GM23248 (cell line): ENCODE measurements around the gene TRIM72. TPM values are rescaled to one million over a fixed set of nuclear protein-coding genes. Genes with fewer than 3 reads are reported as not detected.
"Not testable (repeated sequence)": the region's sequence is repeated elsewhere in the genome, so short reads cannot be mapped to it uniquely, and the experiment has no call there.

Experiments
- DNase-seq: peaks from one replicate; pipeline ENCODE4 v3.0.0-alpha.2; 2015
- H2AFZ ChIP-seq: fragments of 200-600 bp; sonication (generic); 2 replicates; pipeline ENCODE4 v1.6.1; 2016; ENCODE audit warnings: antibody characterized with exemption
- H3F3A ChIP-seq: fragments of 200-600 bp; sonication (generic); 2 replicates; pipeline ENCODE4 v1.6.1; 2016; ENCODE audit warnings: mild to moderate bottlenecking, antibody characterized with exemption, mixed run types; ENCODE audit not compliant: insufficient read depth
- H3K27ac ChIP-seq: fragments of 200-600 bp; sonication (generic); 2 replicates; pipeline ENCODE4 v1.5.1; 2016; ENCODE audit warnings: mild to moderate bottlenecking
- H3K27me3 ChIP-seq: fragments of 200-600 bp; sonication (generic); replicated peaks from 2 replicates; pipeline ENCODE4 v1.6.1; 2016; ENCODE audit warnings: mild to moderate bottlenecking; ENCODE audit not compliant: insufficient read depth
- H3K36me3 ChIP-seq: fragments of 200-600 bp; sonication (generic); 2 replicates; pipeline ENCODE4 v1.6.1; 2016; ENCODE audit warnings: low read depth, mild to moderate bottlenecking
- H3K4me1 ChIP-seq: fragments of 200-600 bp; sonication (generic); 2 replicates; pipeline ENCODE4 v1.6.1; 2016; ENCODE audit warnings: mild to moderate bottlenecking; ENCODE audit not compliant: insufficient read depth
- H3K4me2 ChIP-seq: fragments of 200-600 bp; sonication (generic); one replicate; pipeline ENCODE4 v1.6.1; 2016; ENCODE audit warnings: mild to moderate bottlenecking; ENCODE audit not compliant: unreplicated experiment
- H3K4me3 ChIP-seq: fragments of 200-600 bp; sonication (generic); 2 replicates; pipeline ENCODE4 v1.5.1; 2016; ENCODE audit warnings: mild to moderate bottlenecking
- H3K79me2 ChIP-seq: fragments of 200-600 bp; sonication (generic); 2 replicates; pipeline ENCODE4 v1.6.1; 2016; ENCODE audit warnings: mild to moderate bottlenecking; ENCODE audit not compliant: insufficient read depth
- H3K9ac ChIP-seq: fragments of 200-600 bp; sonication (generic); 2 replicates; pipeline ENCODE4 v1.6.1; 2016; ENCODE audit warnings: mild to moderate bottlenecking
- H3K9me2 ChIP-seq: fragments of 200-600 bp; sonication (generic); 2 replicates; pipeline ENCODE4 v1.6.1; 2016; ENCODE audit warnings: mixed run types, mild to moderate bottlenecking, moderate library complexity; ENCODE audit not compliant: insufficient read depth
- H3K9me3 ChIP-seq: fragments of 200-600 bp; sonication (generic); one replicate; pipeline ENCODE4 v1.6.1; 2017; ENCODE audit warnings: low read depth
- H4K20me1 ChIP-seq: fragments of 200-600 bp; sonication (generic); 2 replicates; pipeline ENCODE4 v1.6.0; 2016; ENCODE audit not compliant: insufficient read depth
- EZH2 ChIP-seq: fragments of 200-600 bp; sonication (generic); IDR thresholded peaks from 2 replicates; pipeline ENCODE4 v1.6.1; 2018; ENCODE audit warnings: antibody characterized with exemption, mild to moderate bottlenecking; ENCODE audit not compliant: insufficient read depth, poor library complexity, severe bottlenecking
- EZH2phosphoT487 ChIP-seq: fragments of 200-600 bp; sonication (generic); IDR thresholded peaks from 2 replicates; pipeline ENCODE4 v1.6.1; 2018; ENCODE audit warnings: antibody characterized with exemption, moderate library complexity, mild to moderate bottlenecking, low read depth; ENCODE audit not compliant: insufficient read depth
- WGBS, 2 experiments: methylation state at CpG; one replicate each; pipeline ENCODE4 v1.1.6; 2015 to 2017; ENCODE audit warnings: low lambda C conversion rate in 2 of 2, low coverage in 1 of 2; ENCODE audit errors: missing lambda C conversion rate in 2 of 2; 5-methylcytosine and 5-hydroxymethylcytosine counted together
- in situ Hi-C: fragments of 300-500 bp; cut with MboI; formaldehyde crosslinking; loops from 2 replicates; pipeline ENCODE4 v1.15.0; 2020
- polyA plus RNA-seq: library from polyadenylated mRNA; unstranded; fragments of >200 nt; fragmentation: Nextera tagmentation; extraction: Ambion mirVana; gene quantifications from 2 replicates; pipeline ENCODE4 v1.2.1, GENCODE V29; 2016
- total RNA-seq: library from RNA; depleted of rRNA; stranded (reverse); fragments of >200 nt; shearing (Covaris generic); gene quantifications from 2 replicates; pipeline ENCODE4 v1.2.3, GENCODE V29; 2014

Gene TRIM72
- total and polyA plus RNA-seq, 2 experiments from 2014 or later = not detected

GRCh38 chr16:31196324-31197088 lies 17.4 kb upstream of the TRIM72 start:
- in situ Hi-C loops = no loop called here
- no peaks in the 10 kb centered on the region for H3K9me2 ChIP-seq
- 83 to 86% methylated on average over 17 of the region's 17 CpGs for WGBS, 2 experiments
- no peak overlapping the region for H3K9ac ChIP-seq
- H3K27ac ChIP-seq = no peak overlapping the region
- peaks cover 97% of the 10 kb centered on the region for H3F3A ChIP-seq
- DNase-seq = no peak
- H4K20me1 ChIP-seq = 0 out of 2 replicates have a peak, but pooled peaks cover 4% of the 10 kb centered on the region
- H3K4me2 ChIP-seq = no peak overlapping the region
- no peak overlapping the region for H2AFZ ChIP-seq
- no peaks in the 10 kb centered on the region for H3K27me3 ChIP-seq
- TF ChIP-seq EZH2phosphoT487 (no peak), EZH2 (no peak)
- 0 out of 2 replicates have a peak, but pooled peaks cover 2% of the 10 kb centered on the region for H3K4me1 ChIP-seq
- H3K9me3 ChIP-seq = no peaks in the 10 kb centered on the region
- H3K36me3 ChIP-seq = peaks cover 58% of the 10 kb centered on the region
- no peak overlapping the region for H3K4me3 ChIP-seq
- H3K79me2 ChIP-seq = peaks cover 41% of the 10 kb centered on the region

GRCh38 chr16:31198207-31198882 lies 15.6 kb upstream of the TRIM72 start:
- no peaks in the 10 kb centered on the region for H3K9me3 ChIP-seq
- DNase-seq = no peak
- peaks cover 25% of the 10 kb centered on the region for H3K79me2 ChIP-seq
- peaks cover 40% of the 10 kb centered on the region for H3K36me3 ChIP-seq
- H3K27ac ChIP-seq = peak overlapping the region; percentile 20
- 46 to 47% methylated on average over 7 of the region's 7 CpGs for WGBS, 2 experiments
- no peak overlapping the region for H2AFZ ChIP-seq
- H3K9me2 ChIP-seq = no peaks in the 10 kb centered on the region
- H3F3A ChIP-seq = peaks cover 79% of the 10 kb centered on the region
- H3K9ac ChIP-seq = no peak overlapping the region
- 0 out of 2 replicates have a peak, but pooled peaks cover 4% of the 10 kb centered on the region for H4K20me1 ChIP-seq
- H3K4me2 ChIP-seq = no peak overlapping the region
- peaks cover 9% of the 10 kb centered on the region; the same call in 1 of the 2 replicates for H3K4me1 ChIP-seq
- no peaks in the 10 kb centered on the region for H3K27me3 ChIP-seq
- no peak overlapping the region for H3K4me3 ChIP-seq
- in situ Hi-C loops = no loop called here
- TF ChIP-seq EZH2 = no peak
- TF ChIP-seq EZH2phosphoT487 = no peak

GRCh38 chr16:31199430-31200041 lies 14.4 kb upstream of the TRIM72 start:
- Histone ChIP-seq H3K4me1 (peaks cover 9% of the 10 kb centered on the region; the same call in 1 of the 2 replicates), H3K9me2 (no peaks in the 10 kb centered on the region), H3K27me3 (no peaks in the 10 kb centered on the region), H3K36me3 (peaks cover 28% of the 10 kb centered on the region), H3F3A (peaks cover 67% of the 10 kb centered on the region), H3K4me3 (no peak overlapping the region), H2AFZ (no peak overlapping the region), H3K9me3 (no peaks in the 10 kb centered on the region), H3K27ac (no peak overlapping the region), H3K4me2 (no peak overlapping the region), H3K79me2 (peaks cover 14% of the 10 kb centered on the region), H4K20me1 (0 out of 2 replicates have a peak, but pooled peaks cover 4% of the 10 kb centered on the region), H3K9ac (no peak overlapping the region)
- WGBS, 2 experiments = 95 to 97% methylated on average over 5 of the region's 5 CpGs
- in situ Hi-C loops = loop anchor here (10.0 to 25.0 kb wide), 2 partner anchors 245 to 513 kb away; partner anchors contain the start of gene ZNF843
- DNase-seq = no peak
- no peak for TF ChIP-seq EZH2phosphoT487
- no peak for TF ChIP-seq EZH2

- H3K27me3 ChIP-seq, H3K9me2 ChIP-seq, H3K4me3 ChIP-seq, DNase-seq, H3K4me2 ChIP-seq, H3K4me1 ChIP-seq, H2AFZ ChIP-seq, H3K27ac ChIP-seq, H3K9ac ChIP-seq, H4K20me1 ChIP-seq, H3K9me3 ChIP-seq: not testable (repeated sequence)
- Histone ChIP-seq H3K36me3 (peaks cover 22% of the 10 kb centered on the region), H3F3A (peaks cover 61% of the 10 kb centered on the region), H3K79me2 (peaks cover 14% of the 10 kb centered on the region; the same call in 1 of the 2 replicates)
- in situ Hi-C loops = loop anchor here (10.0 to 25.0 kb wide), 2 partner anchors 245 to 512 kb away; partner anchors contain the start of gene ZNF843
- WGBS, 2 experiments = 92 to 93% methylated on average over 7 to 8 of the region's 8 CpGs
These were observed 13.8 kb upstream of the TRIM72 start for GRCh38 chr16:31200111-31200510.
